K562 (cell line): ENCODE data around the gene METRN. TPM values are rescaled to one million over a fixed set of nuclear protein-coding genes. Genes with fewer than 3 reads are reported as not detected.

Experiments used
- CBX1 ChIP-seq: sonication (generic); IDR thresholded peaks from 2 replicates; pipeline ENCODE4 v1.6.1; 2016; ENCODE audit warnings: antibody characterized with exemption, low read depth, mild to moderate bottlenecking
- CTBP1 ChIP-seq: fragments of 450-650 bp; IDR thresholded peaks from 2 replicates; pipeline ENCODE4 v1.6.1; 2016; ENCODE audit warnings: borderline replicate concordance
- MLX ChIP-seq, 2 experiments: fragments of 450-650 bp in 1 of 2; sonication (generic) in 1 of 2; formaldehyde crosslinking; conservative IDR thresholded peaks; 2 replicates each; pipeline versions ENCODE4 v1.4.0 to v1.8.1; 2020 to 2022; ENCODE audit warnings: mild to moderate bottlenecking in 1 of 2, missing genetic modification reagents in 1 of 2
- NFATC3 ChIP-seq: fragments of 450-650 bp; IDR thresholded peaks from 2 replicates; pipeline ENCODE4 v1.6.1; 2017; ENCODE audit warnings: mild to moderate bottlenecking
- NFIX ChIP-seq: fragments of 250-450 bp; sonication (Bioruptor Pico); IDR thresholded peaks from 2 replicates; pipeline ENCODE4 v1.4.0; 2020; ENCODE audit warnings: low read depth, mild to moderate bottlenecking, moderate library complexity
- SNRNP70 ChIP-seq: fragments of 200-400 bp; formaldehyde crosslinking; optimal IDR thresholded peaks from 2 replicates; pipeline ENCODE3; 2017; ENCODE audit warnings: low read depth, low read length
- TAF15 ChIP-seq: fragments of 200-400 bp; formaldehyde crosslinking; IDR thresholded peaks from 2 replicates; pipeline ENCODE4 v1.6.1; 2017; ENCODE audit warnings: mild to moderate bottlenecking, low read depth, low read length, moderate library complexity
- TARDBP ChIP-seq: fragments of 450-650 bp; IDR thresholded peaks from 2 replicates; pipeline ENCODE4 v1.6.1; 2016
- TFAP4 ChIP-seq: sonication (generic); formaldehyde crosslinking; IDR thresholded peaks from 2 replicates; pipeline ENCODE4 v1.8.0; 2022; ENCODE audit warnings: missing genetic modification reagents, mild to moderate bottlenecking, moderate library complexity, borderline replicate concordance
- ZNF609 ChIP-seq: sonication (generic); formaldehyde crosslinking; IDR thresholded peaks from 2 replicates; pipeline ENCODE4 v1.8.1; 2023; ENCODE audit warnings: missing genetic modification reagents, mild to moderate bottlenecking, borderline replicate concordance
- ZNF764 ChIP-seq: fragments of 250-450 bp; sonication (Bioruptor Pico); IDR thresholded peaks from 2 replicates; pipeline ENCODE4 v1.4.0; 2020; ENCODE audit warnings: low read depth, mild to moderate bottlenecking, moderate library complexity
- polyA plus RNA-seq, 8 experiments: library from polyadenylated mRNA; depleted of rRNA in 4 of 8; stranded (reverse) in 5 of 8; unstranded in 3 of 8; fragments of >200 nt; fragmentation: Nextera tagmentation in 2 of 8; fragmentation: Illumina TruSeq in 1 of 8; extraction: Ambion mirVana in 2 of 8; extraction: Trizol in 1 of 8; gene quantifications; 2 replicates each; pipeline versions ENCODE4 v1.2.1 to v1.2.3, GENCODE V29; 2011 to 2014; ENCODE audit warnings: inconsistent platforms in 1 of 8, missing spikeins in 1 of 8
- total RNA-seq, 7 experiments: library from RNA; depleted of rRNA in 6 of 7; stranded (reverse); fragments of >200 nt in 6 of 7; fragmentation: Illumina TruSeq in 2 of 7; extraction: Trizol in 2 of 7; gene quantifications; 2 replicates each; pipeline versions ENCODE4 v1.2.1 to v1.2.3, GENCODE V29; 2011 to 2021; ENCODE audit warnings: low replicate concordance in 1 of 7
- TF ChIP-seq, protein P1 (sequence below): sonication (generic); formaldehyde crosslinking; IDR thresholded peaks from 2 replicates; pipeline ENCODE4 v1.8.1; 2023; ENCODE audit warnings: mild to moderate bottlenecking, missing genetic modification reagents
- TF ChIP-seq, protein P2 (sequence below): fragments of 450-650 bp; formaldehyde crosslinking; conservative IDR thresholded peaks from 2 replicates; pipeline ENCODE4 v1.4.0; 2022; ENCODE audit warnings: mild to moderate bottlenecking, missing genetic modification characterization
- TF ChIP-seq, protein P3 (sequence below), 3 experiments: fragments of 200-800 bp in 1 of 3; sonication (Bioruptor generic) in 1 of 3; sonication (generic) in 1 of 3; formaldehyde crosslinking in 1 of 3; IDR thresholded peaks; 2 replicates each; pipeline versions ENCODE4 v1.6.1 to v1.8.0; 2016 to 2022; ENCODE audit warnings: mild to moderate bottlenecking in 2 of 3, missing compliant biosample characterization in 2 of 3, missing genetic modification characterization in 2 of 3, missing genetic modification reagents in 1 of 3

The METRN gene
- total and polyA plus RNA-seq, 9 of the 15 experiments (the other 6 are each of a cell fraction or from before 2014, with no cell fraction given) = 0.20 to 89.8 (median 15.4) TPM

- TF ChIP-seq, protein P1, sequence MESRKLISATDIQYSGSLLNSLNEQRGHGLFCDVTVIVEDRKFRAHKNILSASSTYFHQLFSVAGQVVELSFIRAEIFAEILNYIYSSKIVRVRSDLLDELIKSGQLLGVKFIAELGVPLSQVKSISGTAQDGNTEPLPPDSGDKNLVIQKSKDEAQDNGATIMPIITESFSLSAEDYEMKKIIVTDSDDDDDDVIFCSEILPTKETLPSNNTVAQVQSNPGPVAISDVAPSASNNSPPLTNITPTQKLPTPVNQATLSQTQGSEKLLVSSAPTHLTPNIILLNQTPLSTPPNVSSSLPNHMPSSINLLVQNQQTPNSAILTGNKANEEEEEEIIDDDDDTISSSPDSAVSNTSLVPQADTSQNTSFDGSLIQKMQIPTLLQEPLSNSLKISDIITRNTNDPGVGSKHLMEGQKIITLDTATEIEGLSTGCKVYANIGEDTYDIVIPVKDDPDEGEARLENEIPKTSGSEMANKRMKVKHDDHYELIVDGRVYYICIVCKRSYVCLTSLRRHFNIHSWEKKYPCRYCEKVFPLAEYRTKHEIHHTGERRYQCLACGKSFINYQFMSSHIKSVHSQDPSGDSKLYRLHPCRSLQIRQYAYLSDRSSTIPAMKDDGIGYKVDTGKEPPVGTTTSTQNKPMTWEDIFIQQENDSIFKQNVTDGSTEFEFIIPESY = no peak
- TF ChIP-seq CTBP1 = peak; percentile 98
- TF ChIP-seq ZNF764 (CRISPR knock-in tag) = no peak
- no peak for TF ChIP-seq NFATC3
- TF ChIP-seq ZNF609 (CRISPR knock-in tag) = no peak
- TF ChIP-seq, protein P2, sequence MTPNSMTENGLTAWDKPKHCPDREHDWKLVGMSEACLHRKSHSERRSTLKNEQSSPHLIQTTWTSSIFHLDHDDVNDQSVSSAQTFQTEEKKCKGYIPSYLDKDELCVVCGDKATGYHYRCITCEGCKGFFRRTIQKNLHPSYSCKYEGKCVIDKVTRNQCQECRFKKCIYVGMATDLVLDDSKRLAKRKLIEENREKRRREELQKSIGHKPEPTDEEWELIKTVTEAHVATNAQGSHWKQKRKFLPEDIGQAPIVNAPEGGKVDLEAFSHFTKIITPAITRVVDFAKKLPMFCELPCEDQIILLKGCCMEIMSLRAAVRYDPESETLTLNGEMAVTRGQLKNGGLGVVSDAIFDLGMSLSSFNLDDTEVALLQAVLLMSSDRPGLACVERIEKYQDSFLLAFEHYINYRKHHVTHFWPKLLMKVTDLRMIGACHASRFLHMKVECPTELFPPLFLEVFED (CRISPR knock-in tag) = no peak
- peak; percentile 34; the same call in 1 of the 2 replicates for TF ChIP-seq CBX1
- no peak for TF ChIP-seq MLX (CRISPR knock-in tag; conservative IDR thresholded peaks at IDR 0.05)
- TF ChIP-seq TAF15 = no peak
- TF ChIP-seq TARDBP = peak; percentile 57; the same call in 1 of the 2 replicates
- TF ChIP-seq NFIX (CRISPR knock-in tag) = no peak
- no peak for TF ChIP-seq SNRNP70
- TF ChIP-seq, protein P3, sequence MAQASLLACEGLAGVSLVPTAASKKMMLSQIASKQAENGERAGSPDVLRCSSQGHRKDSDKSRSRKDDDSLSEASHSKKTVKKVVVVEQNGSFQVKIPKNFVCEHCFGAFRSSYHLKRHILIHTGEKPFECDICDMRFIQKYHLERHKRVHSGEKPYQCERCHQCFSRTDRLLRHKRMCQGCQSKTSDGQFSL (CRISPR knock-in tag; IDR thresholded peaks at IDR 0.05) = no peak
- TF ChIP-seq, protein P3 (tag; IDR thresholded peaks at IDR 0.05) = no peak
- peak; percentile 98 for TF ChIP-seq TFAP4 (CRISPR knock-in tag)
Observed at GRCh38 chr16:740764-741505, 26.0 kb downstream of the METRN start, which contains the start of gene CIAO3 (continued).
